ENCODE results near the gene FAM219A.
A peak's percentile ranks its signal among the peaks of the same experiment; 100 is the strongest.

Gene FAM219A

DNA sequence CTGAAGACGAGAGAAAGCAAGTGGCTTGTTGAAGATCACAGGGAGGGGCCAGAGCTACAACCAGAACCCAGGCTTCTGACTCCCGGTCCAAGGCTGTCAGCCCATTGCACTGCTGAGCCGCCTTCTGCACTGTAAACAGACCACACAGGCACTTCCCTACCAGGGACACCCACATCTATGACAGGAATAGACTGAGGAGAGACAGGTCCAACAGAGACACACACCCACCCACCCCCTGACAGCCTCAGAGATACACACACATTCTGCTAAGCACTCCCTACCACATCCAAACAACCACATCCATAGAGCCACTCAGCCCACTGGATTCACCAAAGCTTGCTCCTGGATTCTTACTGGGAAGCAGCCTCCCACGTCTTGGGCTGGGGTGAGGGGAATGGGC, 58.6 kb downstream of the FAM219A start:
- DNase-seq: no peak

DNA sequence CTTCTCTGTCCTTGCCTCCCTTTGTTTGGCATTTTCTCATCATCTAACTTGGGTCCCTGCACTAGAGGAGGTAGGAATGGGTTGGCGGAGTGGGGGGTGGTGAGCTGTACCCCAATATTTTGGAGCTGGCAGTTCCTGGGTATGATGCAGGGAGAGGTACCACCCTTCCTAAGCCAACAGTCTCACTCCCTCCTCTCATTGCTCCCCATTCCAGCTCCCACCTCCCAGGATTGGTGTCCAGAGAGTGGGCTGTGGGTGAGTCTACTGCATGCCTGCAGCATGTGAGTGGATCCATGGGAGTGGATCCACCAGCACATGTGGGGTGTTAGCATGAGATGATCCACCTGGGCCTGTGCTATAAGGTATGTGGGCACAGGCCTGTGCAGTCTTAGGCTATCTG, 59.5 kb downstream of the FAM219A start:
- DNase-seq: no peak

GRCh38 chr9:34396276-34397214, 61.8 kb downstream of the FAM219A start:
- DNase-seq: no peak

GRCh38 chr9:34392511-34392910, 65.9 kb downstream of the FAM219A start:
- no peak for DNase-seq

- no peak for DNase-seq
Measured at GRCh38 chr9:34387239-34387638, 71.1 kb downstream of the FAM219A start.

- no peak for DNase-seq
Measured at GRCh38 chr9:34386656-34387055, 71.7 kb downstream of the FAM219A start.

- DNase-seq: no peak
Measured at GRCh38 chr9:34385561-34386230, 72.7 kb downstream of the FAM219A start.

GRCh38 chr9:34384368-34385165, 73.8 kb downstream of the FAM219A start:
- no peak for DNase-seq

DNA sequence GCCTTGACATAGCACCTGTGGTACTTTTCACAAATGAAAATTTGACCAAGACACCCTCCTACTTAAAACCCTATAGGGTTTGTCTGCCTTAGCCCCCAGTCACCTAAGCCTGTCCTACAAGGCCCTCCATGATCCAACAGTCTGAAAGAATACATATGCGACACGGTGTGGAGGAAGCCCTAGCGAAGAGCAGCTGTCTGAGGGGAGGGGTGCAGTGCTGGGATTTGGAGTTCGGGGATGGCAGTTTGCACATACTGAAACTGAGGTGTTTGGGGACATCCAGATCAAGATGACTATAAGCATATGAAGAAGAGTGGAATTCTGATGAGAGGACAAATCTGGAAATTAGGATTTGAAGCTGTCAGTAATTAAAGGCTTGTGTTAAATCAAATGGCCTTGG, 74.5 kb downstream of the FAM219A start:
- no peak for DNase-seq

GRCh38 chr9:34382879-34383278, 75.5 kb downstream of the FAM219A start:
- DNase-seq: no peak

GRCh38 chr9:34382054-34382453, 76.3 kb downstream of the FAM219A start:
- no peak for DNase-seq

DNA sequence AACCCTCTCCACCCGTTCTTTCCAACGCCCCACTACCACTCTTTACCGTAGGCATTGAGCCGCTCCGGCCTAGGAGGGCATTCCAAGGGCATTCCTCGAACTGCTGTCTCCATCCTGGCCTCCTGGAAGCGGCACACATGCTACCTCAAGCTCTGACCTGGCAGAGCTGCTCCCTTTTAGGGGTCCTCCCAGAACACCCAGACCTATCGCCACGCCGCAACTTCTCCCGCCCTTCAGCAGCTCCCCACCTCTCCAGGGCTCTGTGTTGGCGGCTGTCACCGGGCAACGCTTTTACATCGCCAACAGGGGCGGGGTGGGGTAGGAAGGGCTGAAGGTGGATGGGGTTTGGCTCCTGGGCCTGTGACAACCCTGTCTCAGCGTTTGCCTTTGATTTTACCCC, 77.0 kb downstream of the FAM219A start:
- DNase-seq: no peak

DNA sequence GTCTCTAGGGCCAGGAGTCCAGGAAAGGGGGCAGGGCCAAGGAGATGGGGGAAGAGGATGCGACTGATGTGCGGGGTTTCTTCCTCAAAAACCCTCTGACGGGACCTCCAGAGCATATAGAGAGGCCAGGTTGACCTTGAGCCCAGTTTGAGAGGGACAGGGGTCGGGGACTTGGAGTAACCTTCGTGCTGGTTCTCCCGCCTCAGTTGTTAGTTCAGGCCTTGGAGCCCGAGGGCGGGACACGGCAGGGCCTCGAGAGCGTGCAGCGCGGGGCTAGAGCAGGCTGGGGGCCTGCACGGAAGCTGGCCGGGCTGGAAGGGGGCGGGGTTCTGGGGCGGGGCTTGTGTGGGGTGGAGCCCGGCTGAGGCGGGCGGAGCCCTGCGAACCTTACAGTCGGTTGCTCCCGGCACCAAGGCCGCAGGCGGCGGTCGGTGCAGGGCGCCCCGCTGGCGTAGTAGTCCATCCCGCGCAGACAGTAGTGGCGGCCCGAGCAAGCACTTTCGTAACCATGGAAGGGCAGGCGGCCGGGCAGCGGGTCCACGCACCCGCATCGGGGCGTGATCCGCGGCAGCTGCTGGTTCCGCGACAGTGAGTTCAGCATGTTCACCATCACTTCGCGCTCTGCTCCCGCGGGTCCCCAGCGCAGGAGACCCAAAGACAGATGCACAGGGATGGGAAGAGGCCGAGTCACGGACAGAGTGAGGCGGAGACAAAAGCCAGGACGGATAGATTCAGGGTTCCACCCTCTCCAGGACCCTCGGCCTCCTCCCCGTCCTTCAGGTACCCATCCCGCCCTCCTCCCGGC, 77.7 kb downstream of the FAM219A start:
- DNase-seq: peak; percentile 23

DNA sequence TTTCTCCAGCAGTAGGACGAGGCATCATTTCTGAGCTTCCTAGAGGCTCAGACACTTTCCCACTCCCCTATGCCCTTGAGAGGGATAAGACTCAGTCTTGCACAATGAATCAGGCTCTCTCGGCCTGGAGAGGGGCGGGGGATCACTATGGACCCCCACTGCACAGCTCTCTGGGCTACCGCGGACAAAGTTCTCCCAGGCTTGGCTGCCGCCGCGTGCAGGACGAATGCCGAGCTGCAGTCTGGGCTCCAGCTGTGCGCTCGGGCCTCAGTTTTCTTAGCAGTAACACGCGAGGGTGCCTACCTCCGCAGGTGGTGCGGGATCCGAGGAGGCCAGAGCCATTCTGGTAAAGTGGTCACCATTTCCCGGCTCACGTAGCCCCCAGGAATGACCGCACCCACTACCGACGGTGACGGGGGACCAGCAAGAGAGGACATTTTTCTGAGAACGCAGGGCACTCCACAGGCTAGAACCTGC, 78.3 kb downstream of the FAM219A start:
- DNase-seq: no peak

- DNase-seq: peak; percentile 40
Measured at GRCh38 chr9:34379334-34380033, 78.9 kb downstream of the FAM219A start.

GRCh38 chr9:34378376-34379060, 79.9 kb downstream of the FAM219A start:
- DNase-seq: no peak

- DNase-seq: no peak
Measured at GRCh38 chr9:34377404-34377746, 81.0 kb downstream of the FAM219A start.

DNA sequence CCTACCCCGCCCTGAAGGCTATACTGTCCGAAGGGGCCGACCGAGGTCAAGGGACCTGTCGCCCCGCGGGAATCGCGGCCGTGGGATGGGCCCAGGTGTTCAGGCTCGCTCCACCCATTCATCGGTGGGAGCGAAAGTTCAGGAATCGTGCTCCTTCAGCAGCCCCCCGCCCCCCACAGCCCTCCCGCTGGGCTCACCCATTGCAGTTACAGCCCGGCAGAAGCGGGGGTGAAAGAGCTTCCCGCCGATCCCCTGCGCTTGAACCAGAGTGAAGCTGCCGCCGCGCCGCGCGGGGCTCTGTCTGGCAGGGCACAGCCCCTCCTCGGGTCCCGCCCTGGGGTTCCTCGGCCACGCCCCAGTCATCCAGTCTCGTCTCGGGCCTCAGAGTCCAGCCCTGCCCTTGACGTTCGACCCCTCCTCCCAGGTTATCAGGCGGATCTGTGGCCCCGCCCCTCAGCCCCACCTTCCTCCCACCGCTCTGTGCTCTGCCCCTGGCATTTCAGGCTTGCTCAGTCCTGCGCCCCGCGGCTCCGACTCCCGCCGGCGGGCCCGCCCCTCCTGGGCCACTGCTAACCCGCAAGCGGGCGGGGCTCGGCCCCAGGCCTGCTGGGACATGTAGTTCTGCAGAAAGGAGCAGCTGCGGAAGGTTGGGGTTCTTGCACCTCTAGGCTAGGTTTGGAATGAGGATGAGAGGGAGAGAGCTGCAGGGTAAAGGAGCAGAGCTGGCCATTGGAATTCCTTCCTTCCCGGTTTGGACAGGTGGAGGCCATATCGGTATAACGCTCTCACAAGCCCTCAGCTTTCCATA, 81.6 kb downstream of the FAM219A start, which contains the start of gene MYORG:
TSS of gene MYORG (minus strand) at position 303 of the 808 bp plus-strand sequence. CDS start 3,955 bp downstream, outside the sequence.
- peak; percentile 57 for DNase-seq

- no peak for DNase-seq
Measured at GRCh38 chr9:34375901-34376595, 82.3 kb downstream of the FAM219A start.

All from amniotic stem cell (primary cell).